ENCODE measurements around the gene ALG5.

ALG5 gene

GRCh38 chr13:36959456-36960116 lies 39.6 kb downstream of the ALG5 start:
- Histone ChIP-seq H3K9ac (ENCODE audit: low read depth, low read length) (no peak overlapping the region), H3K4me1 (ENCODE audit: insufficient read depth, low read length) (no peaks in the 10 kb centered on the region), H3K36me3 (ENCODE audit: insufficient read depth, low read length) (peaks cover 5% of the 10 kb centered on the region), H3K9me3 (ENCODE audit: control insufficient read depth, insufficient read depth, low read length) (no peaks in the 10 kb centered on the region)

- H3K4me1 ChIP-seq (ENCODE audit: insufficient read depth, low read length): no peaks in the 10 kb centered on the region
- no peaks in the 10 kb centered on the region for H3K36me3 ChIP-seq (ENCODE audit: insufficient read depth, low read length)
- no peaks in the 10 kb centered on the region for H3K9me3 ChIP-seq (ENCODE audit: control insufficient read depth, insufficient read depth, low read length)
These were observed 44.6 kb downstream of the ALG5 start for GRCh38 chr13:36954542-36954941.

GRCh38 chr13:36950920-36951319 lies 48.2 kb downstream of the ALG5 start:
- Histone ChIP-seq H3K36me3 (ENCODE audit: insufficient read depth, low read length) (no peaks in the 10 kb centered on the region), H3K9me3 (ENCODE audit: control insufficient read depth, insufficient read depth, low read length) (no peaks in the 10 kb centered on the region), H3K9ac (ENCODE audit: low read depth, low read length) (no peak overlapping the region), H3K4me1 (ENCODE audit: insufficient read depth, low read length) (no peaks in the 10 kb centered on the region)

More at GRCh38 chr13:36954542-36954941, 44.6 kb downstream of the ALG5 start:
- H3K9ac ChIP-seq (ENCODE audit: low read depth, low read length): no peak overlapping the region

- H3K9ac ChIP-seq (ENCODE audit: low read depth, low read length): no peak overlapping the region
- no peaks in the 10 kb centered on the region for H3K36me3 ChIP-seq (ENCODE audit: insufficient read depth, low read length)
- H3K9me3 ChIP-seq (ENCODE audit: control insufficient read depth, insufficient read depth, low read length): no peaks in the 10 kb centered on the region
- no peaks in the 10 kb centered on the region for H3K4me1 ChIP-seq (ENCODE audit: insufficient read depth, low read length)
These were observed 48.8 kb downstream of the ALG5 start for GRCh38 chr13:36950330-36950729.

GRCh38 chr13:36945078-36945477 lies 54.1 kb downstream of the ALG5 start:
- H3K36me3 ChIP-seq (ENCODE audit: insufficient read depth, low read length): no peaks in the 10 kb centered on the region
- H3K4me1 ChIP-seq (ENCODE audit: insufficient read depth, low read length): no peaks in the 10 kb centered on the region
- no peaks in the 10 kb centered on the region; the same call in 1 of the 2 replicates for H3K9me3 ChIP-seq (ENCODE audit: control insufficient read depth, insufficient read depth, low read length)
- no peak overlapping the region for H3K9ac ChIP-seq (ENCODE audit: low read depth, low read length)

- H3K36me3 ChIP-seq (ENCODE audit: insufficient read depth, low read length): no peaks in the 10 kb centered on the region
- H3K9me3 ChIP-seq (ENCODE audit: control insufficient read depth, insufficient read depth, low read length): no peaks in the 10 kb centered on the region
- no peaks in the 10 kb centered on the region for H3K4me1 ChIP-seq (ENCODE audit: insufficient read depth, low read length)
- H3K9ac ChIP-seq (ENCODE audit: low read depth, low read length): no peak overlapping the region
These were observed 73.5 kb downstream of the ALG5 start for GRCh38 chr13:36925603-36926002.

GRCh38 chr13:36924001-36924400 lies 75.1 kb downstream of the ALG5 start:
- no peaks in the 10 kb centered on the region for H3K9me3 ChIP-seq (ENCODE audit: control insufficient read depth, insufficient read depth, low read length)
- H3K36me3 ChIP-seq (ENCODE audit: insufficient read depth, low read length): no peaks in the 10 kb centered on the region
- H3K9ac ChIP-seq (ENCODE audit: low read depth, low read length): no peak overlapping the region
- H3K4me1 ChIP-seq (ENCODE audit: insufficient read depth, low read length): no peaks in the 10 kb centered on the region

- Histone ChIP-seq H3K9me3 (ENCODE audit: control insufficient read depth, insufficient read depth, low read length) (no peaks in the 10 kb centered on the region), H3K9ac (ENCODE audit: low read depth, low read length) (no peak overlapping the region), H3K36me3 (ENCODE audit: insufficient read depth, low read length) (no peaks in the 10 kb centered on the region), H3K4me1 (ENCODE audit: insufficient read depth, low read length) (peaks cover 6% of the 10 kb centered on the region; the same call in 1 of the 2 replicates)
These were observed 77.4 kb downstream of the ALG5 start for GRCh38 chr13:36921631-36922301.

GRCh38 chr13:36920616-36921185 lies 78.4 kb downstream of the ALG5 start:
- H3K9ac ChIP-seq (ENCODE audit: low read depth, low read length): peak overlapping the region; percentile 42; the same call in 1 of the 2 replicates
- no peaks in the 10 kb centered on the region for H3K9me3 ChIP-seq (ENCODE audit: control insufficient read depth, insufficient read depth, low read length)
- H3K4me1 ChIP-seq (ENCODE audit: insufficient read depth, low read length): peaks cover 6% of the 10 kb centered on the region; the same call in 1 of the 2 replicates
- H3K36me3 ChIP-seq (ENCODE audit: insufficient read depth, low read length): no peaks in the 10 kb centered on the region

GRCh38 chr13:36919833-36920615 lies 79.1 kb downstream of the ALG5 start, which contains the start of gene SMAD9:
SMAD9 (minus strand) TSS chr13:36920238; CDS start chr13:36879689, 40,549 bp downstream.
- Histone ChIP-seq H3K36me3 (ENCODE audit: insufficient read depth, low read length) (no peaks in the 10 kb centered on the region), H3K9ac (ENCODE audit: low read depth, low read length) (peak within 1 kb of the TSS; percentile 65; the same call in 1 of the 2 replicates), H3K9me3 (ENCODE audit: control insufficient read depth, insufficient read depth, low read length) (no peaks in the 10 kb centered on the region), H3K4me1 (ENCODE audit: insufficient read depth, low read length) (peaks cover 6% of the 10 kb centered on the region; the same call in 1 of the 2 replicates)

- H3K9me3 ChIP-seq (ENCODE audit: control insufficient read depth, insufficient read depth, low read length): no peaks in the 10 kb centered on the region
- H3K4me1 ChIP-seq (ENCODE audit: insufficient read depth, low read length): peaks cover 6% of the 10 kb centered on the region; the same call in 1 of the 2 replicates
- H3K9ac ChIP-seq (ENCODE audit: low read depth, low read length): peak overlapping the region; percentile 65; the same call in 1 of the 2 replicates
- H3K36me3 ChIP-seq (ENCODE audit: insufficient read depth, low read length): no peaks in the 10 kb centered on the region
These were observed 79.8 kb downstream of the ALG5 start for GRCh38 chr13:36919171-36919832.

GRCh38 chr13:36918246-36919131 lies 80.7 kb downstream of the ALG5 start:
- peak overlapping the region; percentile 65; the same call in 1 of the 2 replicates for H3K9ac ChIP-seq (ENCODE audit: low read depth, low read length)
- no peaks in the 10 kb centered on the region for H3K9me3 ChIP-seq (ENCODE audit: control insufficient read depth, insufficient read depth, low read length)
- H3K36me3 ChIP-seq (ENCODE audit: insufficient read depth, low read length): no peaks in the 10 kb centered on the region
- H3K4me1 ChIP-seq (ENCODE audit: insufficient read depth, low read length): peaks cover 6% of the 10 kb centered on the region; the same call in 1 of the 2 replicates

- no peaks in the 10 kb centered on the region for H3K36me3 ChIP-seq (ENCODE audit: insufficient read depth, low read length)
- no peaks in the 10 kb centered on the region for H3K9me3 ChIP-seq (ENCODE audit: control insufficient read depth, insufficient read depth, low read length)
- no peak overlapping the region for H3K9ac ChIP-seq (ENCODE audit: low read depth, low read length)
- H3K4me1 ChIP-seq (ENCODE audit: insufficient read depth, low read length): peaks cover 6% of the 10 kb centered on the region; the same call in 1 of the 2 replicates
These were observed 81.8 kb downstream of the ALG5 start for GRCh38 chr13:36917311-36917710.
